PC-9 (cell line): ENCODE measurements around the gene TBCD.

Source experiments
- EZH2 ChIP-seq: fragments of 200-600 bp; sonication (generic); IDR thresholded peaks from 2 replicates; pipeline ENCODE4 v1.8.0; 2017; ENCODE audit warnings: antibody characterized with exemption, low read depth
- TF ChIP-seq, protein P1 (sequence below): fragments of 200-600 bp; sonication (generic); conservative IDR thresholded peaks from 2 replicates; pipeline ENCODE4 v1.6.1; 2017; ENCODE audit warnings: mixed run types, antibody characterized with exemption, mild to moderate bottlenecking, moderate library complexity

DNA sequence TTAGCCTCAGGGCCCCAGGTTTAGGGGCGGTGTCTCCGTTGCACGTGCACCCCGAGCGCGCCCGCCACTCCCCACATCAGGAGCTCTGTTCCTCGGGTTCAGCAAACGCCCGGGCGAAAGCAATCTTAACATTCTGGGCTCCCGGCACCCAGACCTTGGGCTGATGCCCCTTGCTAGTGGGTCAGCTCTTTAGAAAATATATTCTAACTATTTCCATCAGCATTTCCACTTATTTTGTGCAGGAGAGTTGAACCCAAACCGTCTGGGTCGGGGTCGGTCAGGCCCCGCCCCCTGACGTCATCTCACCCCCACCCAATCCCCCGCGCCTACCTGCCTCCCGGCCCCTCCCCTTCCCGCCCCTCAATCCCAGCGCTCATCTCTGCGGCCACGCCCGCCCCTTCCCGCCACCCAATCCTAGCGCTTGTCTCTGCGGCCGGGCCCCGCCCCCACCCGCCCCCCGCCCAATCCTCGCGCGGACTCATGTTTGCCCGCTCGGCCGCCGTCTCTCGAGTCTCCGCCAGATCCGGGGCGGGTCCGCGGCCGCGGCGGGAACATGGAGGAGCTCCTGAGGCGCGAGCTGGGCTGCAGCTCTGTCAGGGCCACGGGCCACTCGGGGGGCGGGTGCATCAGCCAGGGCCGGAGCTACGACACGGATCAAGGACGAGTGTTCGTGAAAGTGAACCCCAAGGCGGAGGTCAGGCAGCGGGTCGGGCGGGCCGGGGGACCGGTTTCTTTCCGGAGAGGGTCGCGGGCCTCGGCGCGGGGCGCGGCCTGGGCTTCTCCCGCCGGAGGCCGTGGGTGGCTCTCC lies 35.5 kb upstream of the TBCD start, which contains the start of gene FN3KRP:
- TF ChIP-seq, protein P1, sequence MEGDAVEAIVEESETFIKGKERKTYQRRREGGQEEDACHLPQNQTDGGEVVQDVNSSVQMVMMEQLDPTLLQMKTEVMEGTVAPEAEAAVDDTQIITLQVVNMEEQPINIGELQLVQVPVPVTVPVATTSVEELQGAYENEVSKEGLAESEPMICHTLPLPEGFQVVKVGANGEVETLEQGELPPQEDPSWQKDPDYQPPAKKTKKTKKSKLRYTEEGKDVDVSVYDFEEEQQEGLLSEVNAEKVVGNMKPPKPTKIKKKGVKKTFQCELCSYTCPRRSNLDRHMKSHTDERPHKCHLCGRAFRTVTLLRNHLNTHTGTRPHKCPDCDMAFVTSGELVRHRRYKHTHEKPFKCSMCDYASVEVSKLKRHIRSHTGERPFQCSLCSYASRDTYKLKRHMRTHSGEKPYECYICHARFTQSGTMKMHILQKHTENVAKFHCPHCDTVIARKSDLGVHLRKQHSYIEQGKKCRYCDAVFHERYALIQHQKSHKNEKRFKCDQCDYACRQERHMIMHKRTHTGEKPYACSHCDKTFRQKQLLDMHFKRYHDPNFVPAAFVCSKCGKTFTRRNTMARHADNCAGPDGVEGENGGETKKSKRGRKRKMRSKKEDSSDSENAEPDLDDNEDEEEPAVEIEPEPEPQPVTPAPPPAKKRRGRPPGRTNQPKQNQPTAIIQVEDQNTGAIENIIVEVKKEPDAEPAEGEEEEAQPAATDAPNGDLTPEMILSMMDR: no peak
- TF ChIP-seq EZH2: no peak
